ENCODE results near the gene MYL4.

DNA sequence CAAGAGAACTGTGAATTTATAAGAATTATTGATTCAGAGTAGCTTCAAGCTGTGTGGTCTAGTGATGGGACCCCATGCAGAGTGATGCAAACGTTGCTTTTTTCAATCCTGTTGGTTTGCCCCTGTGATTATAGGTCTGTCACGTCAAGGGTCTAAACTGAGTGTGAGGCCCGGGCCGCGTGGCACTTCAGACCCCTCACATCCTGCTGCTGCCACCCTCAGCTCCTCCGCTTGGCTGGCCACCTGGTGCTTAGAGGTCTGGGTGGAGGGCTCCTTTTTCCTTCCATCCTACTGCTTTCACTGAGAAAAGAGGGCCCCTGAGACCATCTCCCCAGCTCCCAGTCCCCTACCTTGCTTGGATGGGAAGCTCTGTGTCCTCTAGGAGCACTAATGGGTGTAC is 12.0 kb downstream of the MYL4 start:
- TF ChIP-seq, protein P1, sequence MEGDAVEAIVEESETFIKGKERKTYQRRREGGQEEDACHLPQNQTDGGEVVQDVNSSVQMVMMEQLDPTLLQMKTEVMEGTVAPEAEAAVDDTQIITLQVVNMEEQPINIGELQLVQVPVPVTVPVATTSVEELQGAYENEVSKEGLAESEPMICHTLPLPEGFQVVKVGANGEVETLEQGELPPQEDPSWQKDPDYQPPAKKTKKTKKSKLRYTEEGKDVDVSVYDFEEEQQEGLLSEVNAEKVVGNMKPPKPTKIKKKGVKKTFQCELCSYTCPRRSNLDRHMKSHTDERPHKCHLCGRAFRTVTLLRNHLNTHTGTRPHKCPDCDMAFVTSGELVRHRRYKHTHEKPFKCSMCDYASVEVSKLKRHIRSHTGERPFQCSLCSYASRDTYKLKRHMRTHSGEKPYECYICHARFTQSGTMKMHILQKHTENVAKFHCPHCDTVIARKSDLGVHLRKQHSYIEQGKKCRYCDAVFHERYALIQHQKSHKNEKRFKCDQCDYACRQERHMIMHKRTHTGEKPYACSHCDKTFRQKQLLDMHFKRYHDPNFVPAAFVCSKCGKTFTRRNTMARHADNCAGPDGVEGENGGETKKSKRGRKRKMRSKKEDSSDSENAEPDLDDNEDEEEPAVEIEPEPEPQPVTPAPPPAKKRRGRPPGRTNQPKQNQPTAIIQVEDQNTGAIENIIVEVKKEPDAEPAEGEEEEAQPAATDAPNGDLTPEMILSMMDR (IDR thresholded peaks at IDR 0.05): no peak
- TF ChIP-seq POLR2A (IDR thresholded peaks at IDR 0.05): no peak

Measured in thyroid gland (tissue), 4 donors.